B cell (primary cell): ENCODE measurements around the gene ZFP36L1.

Source experiments
- CTCF ChIP-seq: fragments of 200-600 bp; IDR thresholded peaks from one replicate; pipeline ENCODE4 v1.8.0; 2022; ENCODE audit warnings: antibody characterized with exemption, mild to moderate bottlenecking
- EZH2 ChIP-seq: IDR thresholded peaks from 2 replicates; pipeline ENCODE4 v1.6.1; 2012; ENCODE audit warnings: borderline replicate concordance, low read depth, mild to moderate bottlenecking, moderate library complexity, low read length; ENCODE audit not compliant: insufficient read depth, poor library complexity, severe bottlenecking

DNA sequence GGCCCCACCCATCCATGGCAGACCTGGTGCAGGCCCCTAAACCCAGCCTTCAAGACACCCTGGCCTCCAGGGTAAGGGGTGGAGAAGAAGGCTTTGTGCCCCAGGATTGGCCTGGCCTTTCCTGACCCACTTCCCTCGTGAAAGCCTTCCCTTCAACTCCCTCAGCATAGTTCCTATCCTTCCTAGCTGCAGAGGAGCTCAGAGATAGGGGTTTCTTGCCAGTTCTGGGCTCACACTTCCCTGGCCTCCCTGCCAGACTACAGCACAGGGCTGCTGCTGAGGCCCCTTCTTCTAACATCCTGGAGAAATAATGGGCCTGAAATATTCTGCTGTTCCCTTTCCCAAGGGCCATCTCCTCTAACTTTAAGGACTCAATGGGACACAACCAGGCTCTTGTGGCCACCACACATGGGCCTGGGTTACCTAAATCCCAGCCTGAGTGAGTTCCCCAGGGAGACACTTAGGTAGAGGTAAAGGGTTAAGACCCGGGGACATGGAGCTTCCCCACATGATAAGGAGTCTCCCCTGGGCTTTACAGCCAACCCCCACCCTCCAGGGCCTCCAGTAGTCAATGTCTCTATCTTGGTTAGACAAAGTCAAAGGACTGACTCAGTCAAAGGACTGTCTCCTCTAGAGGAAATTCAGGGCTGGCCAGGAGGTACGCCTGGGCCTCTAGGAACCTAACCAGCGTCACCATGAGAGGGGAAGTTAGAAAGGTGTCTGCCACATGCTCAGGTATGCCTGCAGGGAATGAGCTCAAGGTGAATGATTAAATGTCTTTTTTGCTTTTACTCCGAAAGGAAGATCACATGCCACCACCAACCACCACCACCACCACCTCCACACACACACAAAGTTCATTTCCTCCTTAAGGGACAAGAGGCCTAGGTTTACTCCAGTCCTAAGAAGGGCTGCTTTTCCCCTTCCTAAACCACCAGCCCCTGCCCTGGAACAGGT, 7.1 kb downstream of the ZFP36L1 start:
- no peak for TF ChIP-seq CTCF
- no peak for TF ChIP-seq EZH2
